Measurements from ENCODE around the gene FAM131C.

Gene FAM131C

DNA sequence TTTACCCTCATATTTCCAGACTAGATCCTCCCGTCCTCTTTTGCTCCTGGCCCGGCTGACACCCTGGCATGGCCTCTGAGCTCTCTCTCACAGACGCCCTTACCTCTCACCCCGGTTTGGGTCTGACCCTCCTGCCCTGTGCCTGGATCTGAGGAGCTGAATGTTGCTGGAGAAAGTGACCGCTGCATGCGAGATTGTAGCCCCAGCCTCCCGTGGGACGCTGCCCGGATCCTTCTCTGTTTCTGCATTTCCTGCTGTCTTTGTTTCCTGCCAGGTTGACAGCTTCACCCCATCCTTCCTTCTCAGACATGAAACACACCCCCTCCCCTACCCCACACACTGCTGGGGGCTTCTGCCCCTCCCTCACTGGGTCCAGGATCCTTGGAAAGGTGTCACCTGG lies 9.5 kb downstream of the FAM131C start:
- no peak for TF ChIP-seq POLR2AphosphoS5 (IDR thresholded peaks at IDR 0.05; ENCODE audit: low read depth, low read length)

GRCh38 chr1:16063226-16063829 lies 10.1 kb downstream of the FAM131C start:
- TF ChIP-seq FOXP2 (optimal IDR thresholded peaks at IDR 0.05; ENCODE audit: borderline replicate concordance, extremely low read depth, extremely low read length, insufficient read depth) (no peak), REST (IDR thresholded peaks at IDR 0.05; ENCODE audit: insufficient read depth in 1 of 2, low read depth in 2 of 2, low read length in 2 of 2) (no peak), TAF1 (IDR thresholded peaks at IDR 0.05; ENCODE audit: borderline replicate concordance, insufficient read depth, low read length) (no peak), POLR2AphosphoS5 (IDR thresholded peaks at IDR 0.05; ENCODE audit: low read depth, low read length) (no peak), SIN3A (IDR thresholded peaks at IDR 0.05; ENCODE audit: borderline replicate concordance, insufficient read depth, low read length) (no peak)

DNA sequence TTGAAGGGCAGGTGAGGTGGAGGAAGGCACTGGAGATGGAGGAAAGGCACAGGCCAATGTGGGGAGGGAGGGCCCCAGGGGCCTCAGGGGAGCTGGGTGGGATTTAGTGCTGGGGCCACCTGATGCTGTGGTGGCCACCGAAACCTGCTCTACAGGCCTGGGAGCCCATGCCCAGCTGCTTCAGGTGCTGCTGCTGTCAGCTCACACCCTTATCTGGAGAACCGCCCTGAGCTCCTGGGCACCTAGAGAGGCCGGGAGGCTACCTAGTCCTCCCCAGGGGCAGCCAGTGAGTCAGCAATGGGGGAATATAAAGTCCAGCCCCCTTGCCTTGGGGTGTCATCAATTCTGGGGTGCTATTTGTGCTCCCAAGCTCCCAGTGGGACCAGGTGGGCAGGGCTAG lies 12.2 kb downstream of the FAM131C start:
- no peak for TF ChIP-seq TAF1 (IDR thresholded peaks at IDR 0.05; ENCODE audit: borderline replicate concordance, insufficient read depth, low read length)
- no peak for TF ChIP-seq SIN3A (IDR thresholded peaks at IDR 0.05; ENCODE audit: borderline replicate concordance, insufficient read depth, low read length)
- TF ChIP-seq FOXP2 (optimal IDR thresholded peaks at IDR 0.05; ENCODE audit: borderline replicate concordance, extremely low read depth, extremely low read length, insufficient read depth) = no peak
- no peak for TF ChIP-seq REST (IDR thresholded peaks at IDR 0.05; ENCODE audit: insufficient read depth in 1 of 2, low read depth in 2 of 2, low read length in 2 of 2)

GRCh38 chr1:16055613-16056520 lies 17.6 kb downstream of the FAM131C start:
- TF ChIP-seq FOXP2 (optimal IDR thresholded peaks at IDR 0.05; ENCODE audit: borderline replicate concordance, extremely low read depth, extremely low read length, insufficient read depth) = peak; percentile 40
- TF ChIP-seq POLR2AphosphoS5 (IDR thresholded peaks at IDR 0.05; ENCODE audit: low read depth, low read length) = no peak

DNA sequence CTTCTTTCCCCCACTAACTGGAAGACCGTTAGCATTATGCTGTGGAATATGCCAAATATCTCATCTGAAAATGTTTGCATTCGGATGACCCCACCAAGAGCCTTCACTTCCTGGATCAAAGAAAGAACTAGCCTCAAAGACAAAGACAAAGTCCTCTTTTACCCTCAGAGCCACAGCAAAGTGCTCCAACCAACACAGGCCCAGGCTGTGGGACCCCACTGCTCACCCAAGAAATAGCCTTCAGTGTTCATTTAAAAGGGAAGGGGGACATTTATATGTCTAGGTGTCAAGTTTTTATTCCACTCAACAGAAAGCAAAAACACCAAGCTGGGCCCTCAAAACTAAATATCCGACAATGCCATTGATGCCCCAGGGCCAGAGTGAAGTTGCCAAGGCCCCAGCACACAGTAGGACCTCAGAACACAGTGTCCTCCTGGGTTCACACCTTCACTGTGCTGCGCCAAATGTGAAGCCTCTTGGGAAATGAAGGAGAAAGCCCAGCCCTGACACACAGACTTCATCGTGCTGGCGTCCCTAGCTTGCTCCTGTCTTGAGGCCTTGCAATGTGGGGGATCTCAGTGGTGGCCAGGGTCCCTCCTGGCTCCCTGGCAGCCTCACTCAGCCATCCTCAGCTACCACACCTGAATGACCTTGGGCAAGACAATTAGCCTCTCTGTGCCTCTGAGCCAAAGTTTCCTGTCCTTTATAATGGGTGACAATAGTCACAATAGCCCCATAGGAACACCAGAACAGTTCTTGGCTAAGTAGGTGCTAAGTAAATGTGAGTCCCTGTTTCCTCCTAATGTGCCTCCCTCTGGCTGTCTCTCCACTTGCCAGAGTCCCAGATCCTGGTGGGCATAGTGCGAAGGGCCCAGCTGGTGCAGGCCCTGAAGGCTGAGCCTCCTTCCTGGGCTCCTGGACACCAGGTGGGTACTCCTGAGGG lies 18.6 kb downstream of the FAM131C start:
- TF ChIP-seq SIN3A (IDR thresholded peaks at IDR 0.05; ENCODE audit: borderline replicate concordance, insufficient read depth, low read length) = no peak
- no peak for TF ChIP-seq TAF1 (IDR thresholded peaks at IDR 0.05; ENCODE audit: borderline replicate concordance, insufficient read depth, low read length)
- no peak for TF ChIP-seq POLR2AphosphoS5 (IDR thresholded peaks at IDR 0.05; ENCODE audit: low read depth, low read length)

- TF ChIP-seq SIN3A (IDR thresholded peaks at IDR 0.05; ENCODE audit: borderline replicate concordance, insufficient read depth, low read length) (no peak), POLR2AphosphoS5 (IDR thresholded peaks at IDR 0.05; ENCODE audit: low read depth, low read length) (no peak), FOXP2 (optimal IDR thresholded peaks at IDR 0.05; ENCODE audit: borderline replicate concordance, extremely low read depth, extremely low read length, insufficient read depth) (no peak), REST (IDR thresholded peaks at IDR 0.05; ENCODE audit: insufficient read depth in 1 of 2, low read depth in 2 of 2, low read length in 2 of 2) (no peak), TAF1 (IDR thresholded peaks at IDR 0.05; ENCODE audit: borderline replicate concordance, insufficient read depth, low read length) (no peak)
These were observed 19.5 kb downstream of the FAM131C start for GRCh38 chr1:16053781-16054502.
